ENCODE data around the gene JAZF1. TPM values are rescaled to one million over a fixed set of nuclear protein-coding genes. Genes with fewer than 3 reads are reported as not detected.
A peak's percentile ranks its signal among the peaks of the same experiment; 100 is the strongest.

Gene JAZF1
- total RNA-seq, 1 experiment from 2014 or later = 0.95 TPM

GRCh38 chr7:28038175-28038797, 142.3 kb downstream of the JAZF1 start:
- no peaks in the 10 kb centered on the region for H3K36me3 Mint-ChIP-seq (ENCODE audit: insufficient read depth, unreplicated experiment)
- H3K9me3 Mint-ChIP-seq (ENCODE audit: unreplicated experiment) = peaks cover 11% of the 10 kb centered on the region
- H3K27me3 Mint-ChIP-seq (ENCODE audit: insufficient read depth, unreplicated experiment) = no peaks in the 10 kb centered on the region
- peaks cover 34% of the 10 kb centered on the region for H3K4me1 Mint-ChIP-seq (ENCODE audit: low read depth, unreplicated experiment)
- Histone ChIP-seq H3K27me3 (replicated peaks; ENCODE audit: control insufficient read depth, insufficient read depth, low read length) (no peaks in the 10 kb centered on the region), H3K36me3 (ENCODE audit: control insufficient read depth, insufficient read depth, low read length) (no peaks in the 10 kb centered on the region), H3K4me3 (ENCODE audit: low read depth, low read length) (no peak overlapping the region), H3K4me1 (peaks cover 63% of the 10 kb centered on the region), H3K9me3 (no peaks in the 10 kb centered on the region)
- no TSS peak for BruUV-seq (replicated peaks)
- no peak for TF ChIP-seq CTCF (IDR thresholded peaks at IDR 0.05; ENCODE audit: insufficient read depth in 1 of 2, low read depth in 1 of 2, low read length in 1 of 2, severe bottlenecking in 1 of 2, unreplicated experiment in 1 of 2)
- intact Hi-C loops (cut with micrococcal nuclease; ENCODE audit: unreplicated experiment) = no loop called here
- CTCF ChIA-PET = interaction anchor here (0.9 kb wide), 1 partner anchor 24 kb away, joined by 4 read pairs; no protein-coding TSS in a partner anchor
- no peak overlapping the region for H3K4me3 Mint-ChIP-seq (ENCODE audit: unreplicated experiment)
- DNase-seq = no peak
- POLR2A ChIA-PET = no interaction called here
- H3K27ac Mint-ChIP-seq (ENCODE audit: unreplicated experiment) = no peak overlapping the region

DNA sequence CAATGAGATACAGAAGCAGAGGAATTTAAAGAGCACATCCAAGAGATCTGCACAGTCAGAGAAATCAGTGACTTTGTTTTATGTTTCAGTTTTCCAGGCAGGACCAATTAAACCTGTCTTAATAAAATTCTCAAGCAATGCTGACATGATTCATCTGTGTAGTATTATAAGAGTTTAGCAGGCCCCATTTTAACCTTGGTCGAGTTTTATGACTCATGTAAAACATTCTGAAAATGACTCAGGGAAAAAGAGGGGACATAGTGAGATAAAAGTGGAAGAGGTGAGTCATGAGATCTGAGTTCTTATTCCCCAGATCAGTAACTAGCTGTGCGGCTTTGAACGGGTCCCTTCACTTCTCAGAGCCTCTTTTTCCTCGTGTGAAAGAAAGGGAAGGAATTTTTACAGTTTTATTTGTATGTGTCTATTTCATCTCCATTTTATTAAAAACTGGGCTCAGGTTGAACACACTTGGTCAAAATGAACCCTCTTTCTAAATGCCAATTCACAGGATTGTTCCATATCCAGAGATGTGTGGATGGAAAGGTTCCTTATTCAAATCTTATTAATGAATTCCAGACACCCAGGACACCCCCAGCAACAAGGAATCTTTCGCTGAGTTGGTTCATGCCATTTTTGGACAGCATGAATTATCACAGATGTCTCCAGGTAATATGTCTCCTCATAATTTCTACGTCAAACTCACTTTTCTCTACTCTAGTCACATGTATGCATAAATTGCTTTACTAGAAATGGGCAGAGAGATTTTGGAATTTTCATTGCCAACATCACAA, 143.2 kb downstream of the JAZF1 start:
- peak overlapping the region; percentile 42 for H3K27ac Mint-ChIP-seq (ENCODE audit: unreplicated experiment)
- H3K36me3 ChIP-seq (ENCODE audit: control insufficient read depth, insufficient read depth, low read length) = no peaks in the 10 kb centered on the region
- no peaks in the 10 kb centered on the region for H3K36me3 Mint-ChIP-seq (ENCODE audit: insufficient read depth, unreplicated experiment)
- H3K4me1 Mint-ChIP-seq (ENCODE audit: low read depth, unreplicated experiment) = peaks cover 40% of the 10 kb centered on the region
- no peak for TF ChIP-seq CTCF (IDR thresholded peaks at IDR 0.05; ENCODE audit: insufficient read depth in 1 of 2, low read depth in 1 of 2, low read length in 1 of 2, severe bottlenecking in 1 of 2, unreplicated experiment in 1 of 2)
- H3K4me3 ChIP-seq (ENCODE audit: low read depth, low read length) = no peak overlapping the region
- peak overlapping the region; percentile 9 for H3K4me3 Mint-ChIP-seq (ENCODE audit: unreplicated experiment)
- no TSS peak for BruUV-seq (replicated peaks)
- ChIA-PET CTCF (no interaction called here), POLR2A (no interaction called here)
- DNase-seq = no peak
- no peaks in the 10 kb centered on the region for H3K9me3 ChIP-seq
- peaks cover 10% of the 10 kb centered on the region for H3K9me3 Mint-ChIP-seq (ENCODE audit: unreplicated experiment)
- peaks cover 70% of the 10 kb centered on the region for H3K4me1 ChIP-seq
- no peaks in the 10 kb centered on the region for H3K27me3 Mint-ChIP-seq (ENCODE audit: insufficient read depth, unreplicated experiment)
- intact Hi-C loops (cut with micrococcal nuclease; ENCODE audit: unreplicated experiment) = no loop called here
- H3K27me3 ChIP-seq (replicated peaks; ENCODE audit: control insufficient read depth, insufficient read depth, low read length) = no peaks in the 10 kb centered on the region

DNA sequence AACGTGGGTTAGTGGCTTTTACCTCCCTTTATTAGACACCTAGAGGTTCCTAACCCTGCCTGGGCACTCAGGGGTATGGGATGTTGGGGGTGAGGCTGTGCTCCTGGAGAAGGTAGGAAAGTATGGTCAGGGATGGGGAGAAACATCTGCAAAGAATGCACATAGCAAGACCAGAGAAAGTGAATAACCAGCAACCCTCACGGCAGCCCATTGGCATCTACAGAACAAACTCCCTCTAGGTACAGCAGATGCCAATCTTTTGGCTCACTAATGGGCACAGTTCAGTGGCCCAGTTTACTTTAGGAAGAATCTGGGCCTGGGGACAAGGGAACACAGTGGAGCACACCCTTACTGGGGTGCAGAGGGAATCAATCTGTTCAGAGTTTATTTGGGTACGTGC, 143.9 kb downstream of the JAZF1 start:
- no peak for TF ChIP-seq CTCF (IDR thresholded peaks at IDR 0.05; ENCODE audit: insufficient read depth in 1 of 2, low read depth in 1 of 2, low read length in 1 of 2, severe bottlenecking in 1 of 2, unreplicated experiment in 1 of 2)
- Histone ChIP-seq H3K4me1 (peaks cover 67% of the 10 kb centered on the region), H3K4me3 (ENCODE audit: low read depth, low read length) (no peak overlapping the region), H3K27me3 (replicated peaks; ENCODE audit: control insufficient read depth, insufficient read depth, low read length) (no peaks in the 10 kb centered on the region), H3K36me3 (ENCODE audit: control insufficient read depth, insufficient read depth, low read length) (no peaks in the 10 kb centered on the region), H3K9me3 (no peaks in the 10 kb centered on the region)
- no TSS peak for BruUV-seq (replicated peaks)
- no peak for DNase-seq
- H3K4me1 Mint-ChIP-seq (ENCODE audit: low read depth, unreplicated experiment) = peaks cover 34% of the 10 kb centered on the region
- H3K36me3 Mint-ChIP-seq (ENCODE audit: insufficient read depth, unreplicated experiment) = no peaks in the 10 kb centered on the region
- intact Hi-C loops (cut with micrococcal nuclease; ENCODE audit: unreplicated experiment) = no loop called here
- no peak overlapping the region for H3K27ac Mint-ChIP-seq (ENCODE audit: unreplicated experiment)
- CTCF ChIA-PET = interaction anchor here (0.6 kb wide), 1 partner anchor 25 kb away, joined by 3 read pairs; no protein-coding TSS in a partner anchor
- POLR2A ChIA-PET = no interaction called here
- no peak overlapping the region for H3K4me3 Mint-ChIP-seq (ENCODE audit: unreplicated experiment)
- H3K27me3 Mint-ChIP-seq (ENCODE audit: insufficient read depth, unreplicated experiment) = no peaks in the 10 kb centered on the region
- H3K9me3 Mint-ChIP-seq (ENCODE audit: unreplicated experiment) = peaks cover 3% of the 10 kb centered on the region
